Colonic mucosa (tissue), 4 donors: ENCODE data around the gene TMEM63C. TPM values are rescaled to one million over a fixed set of nuclear protein-coding genes. Genes with fewer than 3 reads are reported as not detected.

Experiments used
- DNase-seq: peaks from one replicate; pipeline ENCODE4 v3.0.0-alpha.2; 2020
- H3K27ac ChIP-seq: fragments of 200-600 bp; one replicate; pipeline ENCODE4 v1.8.0; 2021
- H3K27me3 ChIP-seq: fragments of 200-600 bp; one replicate; pipeline ENCODE4 v1.8.0; 2021
- H3K36me3 ChIP-seq: fragments of 200-600 bp; one replicate; pipeline ENCODE4 v1.8.0; 2021
- H3K4me1 ChIP-seq: fragments of 200-600 bp; one replicate; pipeline ENCODE4 v1.8.0; 2021; ENCODE audit warnings: mild to moderate bottlenecking
- H3K4me3 ChIP-seq: fragments of 200-600 bp; one replicate; pipeline ENCODE4 v1.8.0; 2021
- H3K9ac ChIP-seq, 2 donors: one replicate each; pipeline ENCODE4 v1.7.0; 2013; ENCODE audit warnings: control low read depth in 2 of 2, low read depth in 2 of 2, low read length in 2 of 2
- H3K9me3 ChIP-seq: fragments of 200-600 bp; one replicate; pipeline ENCODE4 v1.8.0; 2021
- CTCF ChIP-seq: fragments of 200-600 bp; IDR thresholded peaks from one replicate; pipeline ENCODE4 v1.8.0; 2022; ENCODE audit warnings: antibody characterized with exemption, mild to moderate bottlenecking
- intact Hi-C: fragments of 100-400 bp; cut with DNase I; formaldehyde crosslinking; loops from one replicate; pipeline ENCODE4 v1.14.1; 2022
- total RNA-seq, 2 donors: library from RNA; stranded (reverse); fragmentation: NEBNext Ultra II Directional in 1 of 2; extraction: Animal tissue kit (Norgen Biotek cat#: 25700) in 1 of 2; gene quantifications; one replicate each; pipeline ENCODE4 v1.2.1, GENCODE V29; 2021
- donor health status: healthy.
- donor health status: DM: no; HTN: no; CAD: no.
- donor health status: DM: no; HTN: no; CAD: no.

Gene TMEM63C
- total RNA-seq, 2 donors from 2014 or later: 5.9 to 13.2 TPM

DNA sequence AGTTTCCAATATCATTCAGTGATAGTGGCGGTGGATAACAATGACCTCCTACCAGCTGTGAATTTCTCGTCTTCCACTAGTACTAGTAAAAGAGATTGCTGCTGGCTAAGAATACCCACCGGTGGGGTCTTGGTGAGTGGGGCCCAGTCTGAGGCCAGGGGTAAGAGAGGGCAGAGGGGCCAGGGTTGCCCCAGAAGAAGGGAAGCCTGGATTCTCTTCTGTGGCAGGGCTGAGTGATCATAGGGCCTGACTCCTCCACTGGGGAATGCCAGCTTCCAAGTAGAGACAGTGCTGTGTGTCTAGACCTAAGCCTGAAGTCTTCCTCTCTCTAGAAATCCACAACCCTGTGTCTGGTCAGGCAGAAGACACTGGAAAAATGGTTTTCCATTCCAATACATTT lies 5.8 kb upstream of the TMEM63C start:
- H3K36me3 ChIP-seq: no peaks in the 10 kb centered on the region
- intact Hi-C loops: no loop called here
- no peaks in the 10 kb centered on the region for H3K9me3 ChIP-seq
- no peak overlapping the region for H3K4me3 ChIP-seq
- TF ChIP-seq CTCF: no peak
- no peaks in the 10 kb centered on the region for H3K27me3 ChIP-seq
- no peak for DNase-seq
- no peaks in the 10 kb centered on the region for H3K4me1 ChIP-seq
- no peak overlapping the region for H3K27ac ChIP-seq
- no peak overlapping the region for H3K9ac ChIP-seq

DNA sequence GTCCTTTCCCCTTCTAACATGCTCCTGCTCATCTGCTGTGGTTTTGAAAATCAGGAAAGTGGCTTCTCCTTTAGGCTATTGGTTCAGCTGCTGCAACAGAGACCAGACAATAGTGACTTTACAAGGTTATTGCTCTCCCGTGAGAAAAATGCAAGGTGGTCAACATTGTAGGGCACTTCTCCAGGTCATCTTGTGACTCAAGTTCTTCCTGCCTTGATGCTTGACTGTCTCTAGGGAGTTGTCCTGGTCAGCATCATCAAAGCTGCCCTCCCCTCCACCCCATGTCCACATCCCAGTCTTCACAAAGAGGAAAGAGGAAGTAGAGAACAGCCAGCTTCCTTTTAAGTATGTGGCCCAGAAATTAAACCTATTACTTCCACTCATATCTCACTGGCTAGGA lies 3.9 kb upstream of the TMEM63C start:
- H3K36me3 ChIP-seq: no peaks in the 10 kb centered on the region
- no peak for TF ChIP-seq CTCF
- no peaks in the 10 kb centered on the region for H3K9me3 ChIP-seq
- no peak overlapping the region for H3K4me3 ChIP-seq
- peaks cover 6% of the 10 kb centered on the region for H3K27me3 ChIP-seq
- H3K4me1 ChIP-seq: no peaks in the 10 kb centered on the region
- no peak overlapping the region for H3K27ac ChIP-seq
- intact Hi-C loops: no loop called here
- no peak for DNase-seq
- no peak overlapping the region for H3K9ac ChIP-seq

GRCh38 chr14:77178656-77179055 lies 2.9 kb upstream of the TMEM63C start:
- Histone ChIP-seq H3K4me1 (no peaks in the 10 kb centered on the region), H3K27me3 (peaks cover 6% of the 10 kb centered on the region), H3K9me3 (no peaks in the 10 kb centered on the region), H3K9ac (no peak overlapping the region), H3K27ac (no peak overlapping the region), H3K36me3 (no peaks in the 10 kb centered on the region), H3K4me3 (no peak overlapping the region)
- DNase-seq: no peak
- no peak for TF ChIP-seq CTCF
- intact Hi-C loops: no loop called here

- Histone ChIP-seq H3K9me3 (no peaks in the 10 kb centered on the region), H3K36me3 (no peaks in the 10 kb centered on the region), H3K9ac (no peak overlapping the region), H3K27me3 (peaks cover 6% of the 10 kb centered on the region), H3K4me3 (peak overlapping the region; percentile 47), H3K27ac (no peak overlapping the region), H3K4me1 (peaks cover 5% of the 10 kb centered on the region)
- no peak for TF ChIP-seq CTCF
- intact Hi-C loops: no loop called here
- no peak for DNase-seq
Observed at GRCh38 chr14:77180726-77181602, 634 bp upstream of the TMEM63C start.

DNA sequence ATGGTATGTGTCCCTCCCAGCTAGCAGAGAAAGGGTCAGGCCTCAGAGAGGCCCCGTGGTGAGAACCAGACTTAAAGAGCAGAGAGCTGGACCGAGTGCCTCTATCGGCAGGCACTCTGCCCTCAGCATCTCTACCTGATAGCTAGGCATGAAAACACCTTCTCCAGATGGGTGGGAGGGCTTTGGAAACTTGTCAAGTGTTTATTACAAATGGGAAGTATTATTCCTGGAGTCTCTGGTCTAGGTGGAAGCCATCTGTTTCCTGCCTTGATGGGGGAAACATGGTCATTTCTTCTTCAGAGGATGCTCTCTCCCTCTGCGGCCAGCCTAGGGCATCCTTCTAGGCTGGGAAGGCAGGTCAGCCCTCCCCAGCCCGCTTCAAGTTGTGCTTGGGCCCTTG lies 2.3 kb downstream of the TMEM63C start:
- no peaks in the 10 kb centered on the region for H3K36me3 ChIP-seq
- DNase-seq: no peak
- TF ChIP-seq CTCF: no peak
- peaks cover 6% of the 10 kb centered on the region for H3K27me3 ChIP-seq
- H3K4me3 ChIP-seq: no peak overlapping the region
- H3K9me3 ChIP-seq: no peaks in the 10 kb centered on the region
- peaks cover 5% of the 10 kb centered on the region for H3K4me1 ChIP-seq
- H3K27ac ChIP-seq: peak overlapping the region; percentile 53
- peak overlapping the region in 1 of 2 donors; percentile 16 for H3K9ac ChIP-seq
- intact Hi-C loops: no loop called here
